Cardiac fibroblast (primary cell): Measurements from ENCODE around the gene CTDNEP1.
A peak's percentile ranks its signal among the peaks of the same experiment; 100 is the strongest.

Experiments
- DNase-seq, 2 donors: peaks; one replicate each; pipeline versions ENCODE4 v3.0.0 to v3.0.0-alpha.2; 2010; ENCODE audit warnings: low read depth in 2 of 2
- H3K4me3 ChIP-seq, 2 donors: replicated peaks in 1 of 2; 1 replicate in 1 of 2; 2 replicates in 1 of 2; pipeline ENCODE4 v1.5.1; 2011; ENCODE audit warnings: low read depth in 2 of 2, low read length in 2 of 2, mild to moderate bottlenecking in 2 of 2, moderate library complexity in 1 of 2
- TF ChIP-seq, protein P1 (sequence below): IDR thresholded peaks from one replicate; pipeline ENCODE4 v1.5.1; 2011; ENCODE audit warnings: low read depth, mild to moderate bottlenecking, low read length, inconsistent platforms

Gene CTDNEP1

DNA sequence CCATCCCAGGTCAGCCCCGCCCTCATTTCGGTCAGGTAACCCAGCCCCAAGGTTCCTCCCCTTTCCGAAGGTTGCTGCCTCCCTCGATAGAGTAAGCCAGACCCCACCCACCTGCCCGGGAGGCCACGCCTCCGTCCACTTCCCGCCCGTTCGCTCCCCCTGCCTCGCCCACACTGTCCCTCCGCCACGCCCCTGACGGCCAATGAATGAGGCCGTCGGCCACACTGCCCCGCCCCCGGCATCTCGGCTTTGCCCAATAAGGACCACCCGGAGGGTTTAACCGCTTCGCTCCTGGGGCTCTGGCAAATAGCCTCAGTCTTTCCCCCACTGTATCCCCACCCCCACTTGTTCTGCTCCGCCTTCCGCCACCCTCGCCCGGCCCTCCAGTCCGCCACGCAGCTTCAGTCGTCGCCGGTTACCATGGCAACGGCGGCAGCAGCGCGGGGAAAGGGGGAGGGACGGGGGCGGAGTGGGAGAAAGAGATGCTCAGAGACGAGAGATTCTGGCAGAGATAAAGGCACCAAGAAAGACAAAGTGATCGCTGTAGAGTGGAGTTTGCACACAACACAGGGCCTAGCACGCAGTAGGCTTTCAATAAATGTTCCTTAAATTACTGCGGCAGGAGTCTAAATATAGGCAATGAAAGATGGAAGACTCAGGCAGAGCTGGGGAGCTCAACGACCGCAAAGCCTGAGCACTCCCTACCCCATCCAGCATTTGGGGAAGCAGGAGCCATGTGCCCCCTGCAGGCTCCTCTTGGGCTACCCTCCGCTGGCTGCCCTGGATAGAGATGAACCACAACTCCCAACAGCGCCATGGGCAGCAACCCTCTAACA, 37.0 kb downstream of the CTDNEP1 start:
- H3K4me3 ChIP-seq, result peak overlapping the region; percentile 51
- DNase-seq, result peak; percentile 97
- TF ChIP-seq, protein P1, sequence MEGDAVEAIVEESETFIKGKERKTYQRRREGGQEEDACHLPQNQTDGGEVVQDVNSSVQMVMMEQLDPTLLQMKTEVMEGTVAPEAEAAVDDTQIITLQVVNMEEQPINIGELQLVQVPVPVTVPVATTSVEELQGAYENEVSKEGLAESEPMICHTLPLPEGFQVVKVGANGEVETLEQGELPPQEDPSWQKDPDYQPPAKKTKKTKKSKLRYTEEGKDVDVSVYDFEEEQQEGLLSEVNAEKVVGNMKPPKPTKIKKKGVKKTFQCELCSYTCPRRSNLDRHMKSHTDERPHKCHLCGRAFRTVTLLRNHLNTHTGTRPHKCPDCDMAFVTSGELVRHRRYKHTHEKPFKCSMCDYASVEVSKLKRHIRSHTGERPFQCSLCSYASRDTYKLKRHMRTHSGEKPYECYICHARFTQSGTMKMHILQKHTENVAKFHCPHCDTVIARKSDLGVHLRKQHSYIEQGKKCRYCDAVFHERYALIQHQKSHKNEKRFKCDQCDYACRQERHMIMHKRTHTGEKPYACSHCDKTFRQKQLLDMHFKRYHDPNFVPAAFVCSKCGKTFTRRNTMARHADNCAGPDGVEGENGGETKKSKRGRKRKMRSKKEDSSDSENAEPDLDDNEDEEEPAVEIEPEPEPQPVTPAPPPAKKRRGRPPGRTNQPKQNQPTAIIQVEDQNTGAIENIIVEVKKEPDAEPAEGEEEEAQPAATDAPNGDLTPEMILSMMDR, result peak; percentile 68

DNA sequence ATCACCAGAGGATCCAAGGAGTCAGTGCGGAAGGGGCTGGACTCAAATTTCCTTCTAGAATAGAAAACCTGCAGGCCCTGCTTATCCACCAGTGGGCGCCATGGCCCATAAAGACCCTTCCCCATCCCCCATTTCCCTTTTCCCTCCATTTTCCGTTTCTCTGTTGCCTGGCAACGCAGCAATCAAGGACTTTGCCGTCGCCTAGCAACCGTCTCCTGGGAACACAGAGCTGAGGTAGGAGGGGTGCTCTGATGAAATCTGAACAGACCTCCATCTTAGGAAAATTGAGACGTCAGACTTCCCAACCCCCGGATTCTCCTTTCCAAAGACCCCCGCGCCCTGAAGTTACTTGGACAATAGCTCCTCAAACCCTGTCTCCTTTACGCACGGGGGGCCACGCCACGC, 37.6 kb downstream of the CTDNEP1 start:
- H3K4me3 ChIP-seq, result peak overlapping the region; percentile 51
- peak; percentile 85 to 87 for DNase-seq
- TF ChIP-seq, protein P1, result peak; percentile 44

DNA sequence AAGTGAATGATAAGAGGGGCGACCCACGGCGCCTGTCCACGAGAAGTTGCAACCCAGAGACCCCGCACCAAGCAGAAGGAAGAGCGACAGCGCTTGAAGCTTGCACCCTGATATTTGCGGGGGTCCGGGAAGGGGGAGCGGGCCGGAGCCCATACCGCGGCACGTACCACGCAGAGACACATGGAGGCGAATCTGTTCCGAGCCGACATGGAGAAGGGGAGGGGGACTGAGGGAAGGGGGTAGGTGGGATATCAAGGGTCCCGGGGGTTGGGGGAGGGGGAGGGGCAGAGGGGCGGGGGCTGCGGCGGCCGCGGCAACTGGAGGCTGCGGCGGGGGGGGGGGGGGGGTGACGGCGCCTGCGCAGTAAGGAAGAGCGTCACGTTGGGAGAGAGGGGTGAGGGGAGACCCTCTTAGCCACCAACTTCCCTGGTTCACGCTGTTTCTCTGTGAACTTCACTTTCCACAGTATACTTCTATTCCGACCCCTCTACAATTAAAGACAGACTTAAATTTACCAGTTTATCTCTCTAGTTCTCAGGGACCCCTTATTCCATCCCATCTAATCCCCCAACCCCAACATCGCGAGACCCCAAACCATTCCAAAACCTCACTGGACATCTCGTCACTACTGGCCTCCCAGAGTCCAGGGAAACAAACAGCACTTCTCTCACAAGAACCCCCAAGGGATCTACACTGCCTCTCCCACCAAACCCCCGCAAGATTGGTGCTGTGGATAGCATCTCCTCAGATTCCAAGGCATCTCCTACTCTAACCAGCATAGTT, 39.9 kb downstream of the CTDNEP1 start:
- no peak for DNase-seq
- no peak overlapping the region for H3K4me3 ChIP-seq

DNA sequence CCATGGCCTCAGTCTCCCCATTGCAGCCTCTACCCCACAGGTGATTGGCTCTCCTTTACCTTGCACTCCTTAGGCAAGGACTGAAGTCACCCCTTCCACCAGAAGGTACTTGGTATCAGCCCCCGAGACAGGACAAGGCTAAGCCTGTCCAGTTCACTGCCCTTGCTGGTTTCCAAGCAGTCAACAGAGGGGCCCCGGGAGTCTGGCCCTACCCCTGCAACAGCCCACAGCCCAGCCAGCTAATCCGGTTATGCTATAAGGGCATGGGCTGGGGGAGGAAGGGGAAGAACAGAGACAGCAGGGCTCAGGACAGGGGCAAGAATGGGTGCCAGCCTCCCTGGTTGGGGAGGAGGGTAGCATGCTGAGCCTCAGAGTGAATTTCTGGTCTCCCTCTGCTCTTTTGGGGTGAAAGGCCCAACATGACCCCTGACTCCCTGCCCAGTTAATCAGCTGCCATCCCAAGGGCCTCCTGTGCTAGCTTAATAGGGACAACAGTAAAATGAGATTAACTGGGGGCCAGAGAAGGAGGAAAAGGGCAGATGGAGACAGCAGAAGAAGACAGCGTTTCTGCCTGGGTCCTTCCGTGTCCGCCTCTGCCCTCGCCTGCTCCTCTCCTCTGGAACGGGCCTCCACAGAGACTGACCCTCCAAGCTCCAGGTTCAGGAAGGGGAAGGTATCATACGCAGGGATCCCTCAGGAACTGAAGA, 42.6 kb downstream of the CTDNEP1 start:
- TF ChIP-seq, protein P1, result no peak
- no peak for DNase-seq
- no peak overlapping the region for H3K4me3 ChIP-seq

More for the DNA sequence above, 39.9 kb downstream of the CTDNEP1 start:
- TF ChIP-seq, protein P1, result no peak

DNA sequence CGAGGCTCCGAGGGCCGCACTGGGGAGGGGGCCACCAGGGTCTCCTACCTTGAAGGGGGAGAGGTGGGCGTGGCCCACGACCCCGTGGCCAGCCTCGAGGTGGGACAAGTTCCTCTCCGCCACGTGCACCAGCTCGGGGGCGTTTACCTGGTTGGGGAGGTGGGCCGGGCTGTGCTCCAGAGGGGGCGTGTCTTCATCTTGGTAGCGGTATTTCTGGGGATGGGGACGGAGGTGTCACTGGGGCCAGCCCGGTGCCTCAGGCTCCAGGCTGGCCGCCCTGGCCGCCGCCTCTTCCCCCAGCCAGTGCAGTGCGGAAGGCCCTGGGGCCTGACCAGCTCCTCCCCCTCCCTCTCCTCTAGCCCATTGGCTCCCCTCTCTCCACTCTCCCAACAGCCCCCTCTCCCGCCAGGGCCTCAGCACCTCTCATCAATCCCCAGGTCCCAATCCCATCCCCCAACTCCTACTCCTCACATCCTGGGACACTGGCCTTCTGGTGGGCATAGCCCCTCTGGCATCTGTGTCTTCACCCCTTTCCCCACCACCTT, 43.4 kb downstream of the CTDNEP1 start:
- TF ChIP-seq, protein P1, result no peak
- no peak overlapping the region for H3K4me3 ChIP-seq
- DNase-seq, result no peak

DNA sequence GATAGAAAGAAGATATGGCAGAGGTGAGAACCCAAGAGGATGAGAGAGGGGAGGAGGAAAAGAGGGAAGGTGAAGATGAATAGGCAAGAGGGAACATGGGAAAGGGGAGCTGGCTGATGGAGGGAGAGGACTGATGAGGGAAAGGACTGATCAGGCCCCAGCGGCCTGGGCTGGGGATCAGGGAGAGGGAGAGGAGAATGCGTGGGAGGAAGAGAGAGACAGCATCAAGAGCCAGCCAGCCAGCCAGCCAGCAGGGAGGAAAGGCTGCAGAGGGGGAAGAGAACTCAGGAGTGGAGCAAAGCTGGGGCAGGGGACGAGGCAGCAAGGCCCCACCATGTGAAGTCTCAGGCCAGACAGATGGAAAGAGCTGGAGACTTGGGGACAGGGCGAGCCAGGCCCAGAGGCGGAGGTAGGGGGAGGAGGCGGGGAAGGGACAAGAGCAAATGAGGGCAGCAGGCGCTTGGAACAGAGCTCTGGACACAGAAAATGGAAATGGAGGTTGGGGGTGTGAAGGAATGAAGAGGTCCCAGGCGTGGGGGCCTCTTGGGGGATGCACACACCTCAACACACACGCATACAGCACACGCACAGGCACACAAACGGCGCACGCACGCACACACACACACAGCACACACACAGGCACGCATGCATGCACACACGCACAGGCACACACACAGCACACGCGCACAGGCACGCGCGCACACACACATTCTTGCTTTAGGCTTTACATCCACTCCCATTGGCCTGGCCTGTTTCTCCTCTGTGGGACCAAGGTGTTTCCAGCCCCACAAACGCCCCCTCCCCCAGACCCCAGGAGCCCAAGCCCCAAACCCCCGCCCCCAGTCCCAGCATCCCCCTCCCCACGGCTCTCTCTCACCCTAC, 44.2 kb downstream of the CTDNEP1 start:
- TF ChIP-seq, protein P1, result no peak
- peak in 1 of 2 donors; percentile 72 for DNase-seq
- no peak overlapping the region for H3K4me3 ChIP-seq
